Fibroblast of lung (primary cell): ENCODE results near the gene NEGR1. TPM values are rescaled to one million over a fixed set of nuclear protein-coding genes. Genes with fewer than 3 reads are reported as not detected.

Source experiments
- DNase-seq, 2 donors: peaks; one replicate each; pipeline versions ENCODE4 v3.0.0 to v3.0.0-alpha.2; 2010; ENCODE audit warnings: low read depth in 2 of 2
- H2AFZ ChIP-seq: 2 replicates; pipeline ENCODE4 v1.5.1; 2012; ENCODE audit warnings: low read length, control low read depth, inconsistent platforms
- H3K27ac ChIP-seq: 2 replicates; pipeline ENCODE4 v1.5.1; 2011; ENCODE audit warnings: low read length, control low read depth; ENCODE audit not compliant: insufficient read depth
- H3K27me3 ChIP-seq: 2 replicates; pipeline ENCODE4 v1.5.1; 2011; ENCODE audit warnings: mild to moderate bottlenecking, low read length; ENCODE audit not compliant: control insufficient read depth, insufficient read depth
- H3K36me3 ChIP-seq: 2 replicates; pipeline ENCODE4 v1.5.1; 2011; ENCODE audit warnings: low read length; ENCODE audit not compliant: control insufficient read depth, insufficient read depth
- H3K4me1 ChIP-seq: 2 replicates; pipeline ENCODE4 v1.5.1; 2011; ENCODE audit warnings: low read length; ENCODE audit not compliant: control insufficient read depth, insufficient read depth; ENCODE audit errors: extremely low read depth
- H3K4me2 ChIP-seq: 2 replicates; pipeline ENCODE4 v1.5.1; 2011; ENCODE audit warnings: low read length, control low read depth; ENCODE audit not compliant: insufficient read depth; ENCODE audit errors: extremely low read depth
- H3K4me3 ChIP-seq, 4 experiments: fragments of 200-600 bp in 1 of 4; sonication (generic) in 1 of 4; replicated peaks in 1 of 4; 2 replicates each; pipeline ENCODE4 v1.5.1; 2011 to 2016; ENCODE audit warnings: low read length in 4 of 4, low read depth in 3 of 4, mild to moderate bottlenecking in 3 of 4, control low read depth in 2 of 4, inconsistent platforms in 1 of 4, mixed read lengths in 1 of 4; ENCODE audit not compliant: insufficient read depth in 1 of 4; ENCODE audit errors: control extremely low read depth in 1 of 4
- H3K79me2 ChIP-seq: 2 replicates; pipeline ENCODE4 v1.5.1; 2012; ENCODE audit warnings: mild to moderate bottlenecking, low read length, inconsistent platforms; ENCODE audit not compliant: control insufficient read depth, insufficient read depth
- H3K9ac ChIP-seq: 2 replicates; pipeline ENCODE4 v1.5.1; 2011; ENCODE audit warnings: mild to moderate bottlenecking, low read length, control low read depth; ENCODE audit not compliant: insufficient read depth
- H3K9me3 ChIP-seq: 2 replicates; pipeline ENCODE4 v1.5.1; 2012; ENCODE audit warnings: low read depth, low read length; ENCODE audit not compliant: control insufficient read depth, insufficient read depth
- H4K20me1 ChIP-seq: 2 replicates; pipeline ENCODE4 v1.5.1; 2011; ENCODE audit warnings: low read length; ENCODE audit not compliant: control insufficient read depth, insufficient read depth; ENCODE audit errors: extremely low read depth
- CTCF ChIP-seq, 2 donors: IDR thresholded peaks in 1 of 2; conservative IDR thresholded peaks in 1 of 2; 1 replicate in 1 of 2; 2 replicates in 1 of 2; pipeline ENCODE4 v1.5.1; 2011 to 2012; ENCODE audit warnings: low read length in 2 of 2, control low read depth in 1 of 2, inconsistent platforms in 1 of 2, low read depth in 1 of 2, mild to moderate bottlenecking in 1 of 2
- EZH2 ChIP-seq: IDR thresholded peaks from 2 replicates; pipeline ENCODE4 v1.5.1; 2012; ENCODE audit warnings: low read length, control low read depth, mild to moderate bottlenecking; ENCODE audit errors: missing control alignments
- polyA plus RNA-seq, 2 donors: library from polyadenylated mRNA; depleted of rRNA in 1 of 2; stranded (reverse) in 1 of 2; unstranded in 1 of 2; fragments of >200 nt; gene quantifications; 2 replicates each; pipeline ENCODE4 v1.2.1, GENCODE V29; 2011 to 2012; ENCODE audit warnings: missing spikeins in 1 of 2
- total RNA-seq: library from RNA; depleted of rRNA; stranded (reverse); fragments of >200 nt; gene quantifications from 2 replicates; pipeline ENCODE4 v1.2.1, GENCODE V29; 2014

The NEGR1 gene
- total and polyA plus RNA-seq, 2 donors (not counting 1 experiment from before 2014, with no cell fraction given) = 3.1 to 9.4 TPM

GRCh38 chr1:71835442-71835813, 446.9 kb downstream of the NEGR1 start:
- no peak for DNase-seq
- no peaks in the 10 kb centered on the region for H3K9me3 ChIP-seq

GRCh38 chr1:71834601-71835441, 447.5 kb downstream of the NEGR1 start:
- Histone ChIP-seq H3K27ac (no peak overlapping the region), H3K4me1 (no peaks in the 10 kb centered on the region), H2AFZ (no peak overlapping the region), H3K9ac (no peak overlapping the region), H3K4me3 (no peak overlapping the region), H3K36me3 (no peaks in the 10 kb centered on the region), H3K27me3 (no peaks in the 10 kb centered on the region), H3K9me3 (no peaks in the 10 kb centered on the region), H4K20me1 (no peaks in the 10 kb centered on the region), H3K79me2 (no peaks in the 10 kb centered on the region), H3K4me2 (no peak overlapping the region)
- peak in 1 of 2 donors; percentile 8 for DNase-seq
- TF ChIP-seq CTCF (conservative IDR thresholded peaks at IDR 0.05 in 1 of 2, IDR thresholded peaks at IDR 0.05 in 1 of 2; ENCODE audit: low read depth in 1 of 2, low read length in 2 of 2) (no peak), EZH2 (no peak)

More at GRCh38 chr1:71835442-71835813, 446.9 kb downstream of the NEGR1 start:
- H3K79me2 ChIP-seq = no peaks in the 10 kb centered on the region
- no peak for TF ChIP-seq CTCF (conservative IDR thresholded peaks at IDR 0.05 in 1 of 2, IDR thresholded peaks at IDR 0.05 in 1 of 2; ENCODE audit: low read depth in 1 of 2, low read length in 2 of 2)
- H3K27ac ChIP-seq = no peak overlapping the region
- no peaks in the 10 kb centered on the region for H4K20me1 ChIP-seq
- H3K9ac ChIP-seq = no peak overlapping the region
- H3K27me3 ChIP-seq = no peaks in the 10 kb centered on the region
- no peaks in the 10 kb centered on the region for H3K4me1 ChIP-seq
- no peak overlapping the region for H3K4me3 ChIP-seq
- no peaks in the 10 kb centered on the region for H3K36me3 ChIP-seq
- H2AFZ ChIP-seq = no peak overlapping the region
- H3K4me2 ChIP-seq = no peak overlapping the region

GRCh38 chr1:71831646-71832045, 450.7 kb downstream of the NEGR1 start:
- no peaks in the 10 kb centered on the region for H4K20me1 ChIP-seq
- no peak overlapping the region for H3K4me2 ChIP-seq
- H2AFZ ChIP-seq = no peak overlapping the region

More at GRCh38 chr1:71831646-71832045, 450.7 kb downstream of the NEGR1 start:
- Histone ChIP-seq H3K36me3 (no peaks in the 10 kb centered on the region), H3K4me1 (no peaks in the 10 kb centered on the region), H3K27ac (no peak overlapping the region), H3K79me2 (no peaks in the 10 kb centered on the region), H3K27me3 (no peaks in the 10 kb centered on the region), H3K9ac (no peak overlapping the region), H3K9me3 (no peaks in the 10 kb centered on the region), H3K4me3 (no peak overlapping the region)
- DNase-seq = no peak
- no peak for TF ChIP-seq CTCF (conservative IDR thresholded peaks at IDR 0.05 in 1 of 2, IDR thresholded peaks at IDR 0.05 in 1 of 2; ENCODE audit: low read depth in 1 of 2, low read length in 2 of 2)
